SK-N-SH (cell line): Measurements from ENCODE around the gene ZFYVE26. TPM values are rescaled to one million over a fixed set of nuclear protein-coding genes. Genes with fewer than 3 reads are reported as not detected.

Source experiments
- CTCF ChIA-PET: fragments of 300-600, 350-600 bp; formaldehyde crosslinking; extraction: SDS; loops from one replicate; lab custom pipeline; 2021; lab: Yijun Ruan, JAX
- POLR2A ChIA-PET: fragments of 350-600 bp; sonication (Branson Sonifier 250); formaldehyde crosslinking; extraction: SDS; loops from one replicate; lab custom pipeline; 2020; ENCODE audit warnings: antibody characterized with exemption, inconsistent platforms; lab: Yijun Ruan, JAX
- DNase-seq: peaks from one replicate; pipeline ENCODE4 v3.0.0; 2012
- H2AFZ ChIP-seq: fragments of 200-600 bp; sonication (generic); 2 replicates; pipeline ENCODE4 v1.8.1; 2016; ENCODE audit warnings: antibody characterized with exemption, mild to moderate bottlenecking, low read depth
- H3F3A ChIP-seq: fragments of 200-600 bp; sonication (generic); replicated peaks from 2 replicates; pipeline ENCODE3; 2016; ENCODE audit warnings: antibody characterized with exemption, mild to moderate bottlenecking; ENCODE audit not compliant: insufficient read depth
- H3K27ac ChIP-seq, 2 experiments: fragments of 200-500 bp in 1 of 2; fragments of 200-600 bp in 1 of 2; sonication (Bioruptor generic) in 1 of 2; sonication (generic), shearing (Covaris generic) in 1 of 2; 2 replicates each; pipeline versions ENCODE4 v1.5.1 to v1.6.1; 2014 to 2016; ENCODE audit warnings: low read depth in 2 of 2, inconsistent platforms in 1 of 2, low read length in 1 of 2, mild to moderate bottlenecking in 1 of 2, mixed read lengths in 1 of 2
- H3K27me3 ChIP-seq: fragments of 200-600 bp; sonication (generic), shearing (Covaris generic); 2 replicates; pipeline ENCODE4 v1.6.1; 2016; ENCODE audit warnings: mixed run types; ENCODE audit not compliant: insufficient read depth
- H3K36me3 ChIP-seq, 2 experiments: fragments of 200-500 bp in 1 of 2; fragments of 200-600 bp in 1 of 2; sonication (Bioruptor generic) in 1 of 2; sonication (generic) in 1 of 2; replicated peaks in 1 of 2; 2 replicates each; pipeline versions ENCODE3 to v1.5.1; 2014 to 2016; ENCODE audit warnings: low read length in 1 of 2, mild to moderate bottlenecking in 1 of 2; ENCODE audit not compliant: insufficient read depth in 2 of 2, control insufficient read depth in 1 of 2
- H3K4me1 ChIP-seq, 2 experiments: fragments of 200-500 bp in 1 of 2; fragments of 200-600 bp in 1 of 2; sonication (Bioruptor generic) in 1 of 2; sonication (generic), shearing (Covaris generic) in 1 of 2; 2 replicates each; pipeline versions ENCODE4 v1.5.1 to v1.6.1; 2014 to 2016; ENCODE audit warnings: low read depth in 1 of 2, low read length in 1 of 2, mixed run types in 1 of 2; ENCODE audit not compliant: insufficient read depth in 2 of 2, control insufficient read depth in 1 of 2
- H3K4me2 ChIP-seq: fragments of 200-600 bp; sonication (generic), shearing (Covaris generic); 2 replicates; pipeline ENCODE4 v1.6.1; 2017; ENCODE audit warnings: mixed run types
- H3K4me3 ChIP-seq, 2 experiments: fragments of 200-500 bp in 1 of 2; fragments of 200-600 bp in 1 of 2; sonication (Bioruptor generic) in 1 of 2; sonication (generic), shearing (Covaris generic) in 1 of 2; 2 replicates each; pipeline versions ENCODE4 v1.5.1 to v1.8.1; 2014 to 2016; ENCODE audit warnings: low read depth in 2 of 2, inconsistent platforms in 1 of 2, low read length in 1 of 2, mild to moderate bottlenecking in 1 of 2, mixed read lengths in 1 of 2, moderate library complexity in 1 of 2
- H3K79me2 ChIP-seq: fragments of 200-600 bp; sonication (generic); 2 replicates; pipeline ENCODE4 v1.8.1; 2017; ENCODE audit warnings: mild to moderate bottlenecking; ENCODE audit not compliant: insufficient read depth
- H3K9ac ChIP-seq: fragments of 200-600 bp; sonication (generic); 2 replicates; pipeline ENCODE4 v1.6.1; 2017; ENCODE audit warnings: mixed run types
- H3K9me2 ChIP-seq: fragments of 200-600 bp; sonication (generic); 2 replicates; pipeline ENCODE4 v1.6.1; 2017; ENCODE audit warnings: mixed run types
- H3K9me3 ChIP-seq: fragments of 200-600 bp; sonication (generic); 2 replicates; pipeline ENCODE4 v1.6.1; 2017; ENCODE audit warnings: mixed run types, mild to moderate bottlenecking, moderate library complexity
- H4K20me1 ChIP-seq: fragments of 200-600 bp; sonication (generic); 2 replicates; pipeline ENCODE4 v1.6.1; 2017; ENCODE audit warnings: mild to moderate bottlenecking, mixed run types; ENCODE audit not compliant: insufficient read depth
- CHD2 ChIP-seq: fragments of 150-350 bp; IDR thresholded peaks from 2 replicates; pipeline ENCODE4 v1.6.1; 2018; ENCODE audit warnings: low read length; ENCODE audit not compliant: partially characterized antibody
- CTCF ChIP-seq: fragments of 200-600 bp; sonication (generic); IDR thresholded peaks from 2 replicates; pipeline ENCODE4 v1.6.1; 2017; ENCODE audit warnings: antibody characterized with exemption, mild to moderate bottlenecking, moderate library complexity
- ELF1 ChIP-seq: IDR thresholded peaks from 2 replicates; pipeline ENCODE4 v1.4.0; 2012
- EP300 ChIP-seq, 2 experiments: IDR thresholded peaks; 2 replicates each; pipeline versions ENCODE4 v1.4.0 to v1.6.1; 2012; ENCODE audit warnings: borderline replicate concordance in 1 of 2, low read depth in 1 of 2, low read length in 1 of 2
- EZH2phosphoT487 ChIP-seq: fragments of 200-600 bp; sonication (generic); IDR thresholded peaks from 2 replicates; pipeline ENCODE4 v1.6.1; 2017; ENCODE audit warnings: low read depth, mixed run types, mild to moderate bottlenecking, antibody characterized with exemption, moderate library complexity, borderline replicate concordance
- IRF3 ChIP-seq: fragments of 150-350 bp; IDR thresholded peaks from 2 replicates; pipeline ENCODE4 v1.6.1; 2016; ENCODE audit warnings: mild to moderate bottlenecking, low read depth, low read length
- MAX ChIP-seq: IDR thresholded peaks from 2 replicates; pipeline ENCODE4 v1.4.0; 2012; ENCODE audit warnings: low read depth
- NFIC ChIP-seq: IDR thresholded peaks from 2 replicates; pipeline ENCODE4 v1.4.0; 2012; ENCODE audit warnings: borderline replicate concordance
- NRF1 ChIP-seq: IDR thresholded peaks from 2 replicates; pipeline ENCODE4 v1.6.1; 2012; ENCODE audit warnings: low read depth, mild to moderate bottlenecking, low read length
- PBX3 ChIP-seq: IDR thresholded peaks from 2 replicates; pipeline ENCODE4; 2012
- POLR2AphosphoS5 ChIP-seq: IDR thresholded peaks from 2 replicates; pipeline ENCODE4 v1.6.1; 2012; ENCODE audit warnings: low read depth, low read length
- RCOR1 ChIP-seq: fragments of 150-350 bp; IDR thresholded peaks from 2 replicates; pipeline ENCODE4 v1.6.1; 2017; ENCODE audit warnings: antibody characterized with exemption, low read length
- RXRA ChIP-seq: IDR thresholded peaks from 2 replicates; pipeline ENCODE4 v1.4.0; 2012; ENCODE audit warnings: low read depth, mild to moderate bottlenecking, borderline replicate concordance
- TAF1 ChIP-seq: IDR thresholded peaks from 2 replicates; pipeline ENCODE4 v1.6.1; 2012; ENCODE audit warnings: low read depth, mild to moderate bottlenecking, low read length, moderate library complexity, borderline replicate concordance
- USF2 ChIP-seq: fragments of 150-350 bp; IDR thresholded peaks from 2 replicates; pipeline ENCODE4 v1.6.1; 2017; ENCODE audit warnings: antibody characterized with exemption, low read length, low read depth, borderline replicate concordance
- WGBS: methylation state at CpG from one replicate; pipeline ENCODE4 v1.1.6; 2017; ENCODE audit warnings: low lambda C conversion rate; 5-methylcytosine and 5-hydroxymethylcytosine counted together
- polyA plus RNA-seq, 3 experiments: library from polyadenylated mRNA; depleted of rRNA; stranded (reverse); fragments of >200 nt; gene quantifications; 2 replicates each; pipeline ENCODE4 v1.2.3, GENCODE V29; 2012

Gene ZFYVE26
- polyA plus RNA-seq, 1 of the 3 experiments (the other 2 are of a cell fraction) = 5.6 TPM

- H3K9me2 ChIP-seq = no peaks in the 10 kb centered on the region
- no peaks in the 10 kb centered on the region for H4K20me1 ChIP-seq
- peak overlapping the region; percentile 87 for H3K4me2 ChIP-seq
- H3K9me3 ChIP-seq = no peaks in the 10 kb centered on the region
- TF ChIP-seq CHD2 (no peak), POLR2AphosphoS5 (no peak), CTCF (no peak), ELF1 (no peak), RCOR1 (no peak), MAX (no peak), TAF1 (no peak), IRF3 (no peak), PBX3 (no peak), RXRA (no peak), EZH2phosphoT487 (no peak), NFIC (no peak), NRF1 (no peak), EP300 (IDR thresholded peaks at IDR 0.05; ENCODE audit: borderline replicate concordance in 1 of 2, low read depth in 1 of 2, low read length in 1 of 2) (no peak), USF2 (no peak)
- peaks cover 8% of the 10 kb centered on the region for H3K79me2 ChIP-seq
- H3K4me3 ChIP-seq = peak overlapping the region; percentile 70 to 87
- 22% methylated on average over 13 of the region's 13 CpGs for WGBS
- DNase-seq = peak; percentile 18
- CTCF ChIA-PET = interaction anchor here (0.7 to 1.5 kb wide), 2 partner anchors 17 kb away, joined by 3 to 4 read pairs; no protein-coding TSS in a partner anchor
- POLR2A ChIA-PET = no interaction called here
- H3K27ac ChIP-seq = no peak overlapping the region
- H3K27me3 ChIP-seq = no peaks in the 10 kb centered on the region
- peaks cover 8 to 12% of the 10 kb centered on the region in 2 experiments for H3K4me1 ChIP-seq
- peaks cover 0 to 5% of the 10 kb centered on the region in 2 experiments for H3K36me3 ChIP-seq
- H2AFZ ChIP-seq = peak overlapping the region; percentile 93
- H3K9ac ChIP-seq = peak overlapping the region; percentile 82
- H3F3A ChIP-seq = no peaks in the 10 kb centered on the region
Observed at GRCh38 chr14:67820428-67820971, 4.1 kb upstream of the ZFYVE26 start.
